ENCODE data around the gene CLCA2. TPM values are rescaled to one million over a fixed set of nuclear protein-coding genes. Genes with fewer than 3 reads are reported as not detected.

Gene CLCA2
- total RNA-seq, 4 donors from 2014 or later: 1.2 to 5.0 TPM; not detected in 2

DNA sequence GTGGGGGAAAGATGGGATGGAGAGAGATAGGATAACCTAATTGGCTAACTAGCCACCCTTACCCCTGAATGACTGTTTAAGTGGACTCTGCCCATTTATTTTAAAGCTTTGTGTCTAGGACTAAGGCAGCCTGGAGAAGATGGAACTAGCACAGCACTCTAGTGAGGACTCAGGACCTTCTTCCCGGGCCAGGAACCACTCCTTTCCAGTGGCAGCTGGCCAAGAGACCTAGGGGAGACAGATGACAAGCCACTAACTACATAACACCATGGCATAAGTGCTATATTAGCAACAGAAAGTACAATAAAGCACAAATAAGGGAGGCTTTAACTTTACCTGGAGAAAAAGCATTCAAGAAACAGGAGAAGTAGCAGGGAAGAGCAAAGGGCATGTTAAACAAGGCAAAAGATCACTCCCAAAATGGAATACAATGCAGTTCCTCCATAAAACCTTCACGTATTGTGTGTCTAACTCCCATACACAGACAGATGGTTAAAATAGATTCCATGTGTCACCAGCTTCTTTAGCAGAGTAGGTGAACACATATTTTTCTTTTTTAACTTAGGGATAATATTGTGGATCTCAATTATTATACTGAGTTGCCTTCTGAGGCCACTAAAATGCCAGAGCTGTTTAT, 65.4 kb downstream of the CLCA2 start:
- no peak overlapping the region for H3K4me3 ChIP-seq
- no peaks in the 10 kb centered on the region for H3K4me1 ChIP-seq
- no peaks in the 10 kb centered on the region for H3K36me3 ChIP-seq
- no peaks in the 10 kb centered on the region for H3K27me3 ChIP-seq
- H3K9me3 ChIP-seq: no peaks in the 10 kb centered on the region
- TF ChIP-seq, protein P1, sequence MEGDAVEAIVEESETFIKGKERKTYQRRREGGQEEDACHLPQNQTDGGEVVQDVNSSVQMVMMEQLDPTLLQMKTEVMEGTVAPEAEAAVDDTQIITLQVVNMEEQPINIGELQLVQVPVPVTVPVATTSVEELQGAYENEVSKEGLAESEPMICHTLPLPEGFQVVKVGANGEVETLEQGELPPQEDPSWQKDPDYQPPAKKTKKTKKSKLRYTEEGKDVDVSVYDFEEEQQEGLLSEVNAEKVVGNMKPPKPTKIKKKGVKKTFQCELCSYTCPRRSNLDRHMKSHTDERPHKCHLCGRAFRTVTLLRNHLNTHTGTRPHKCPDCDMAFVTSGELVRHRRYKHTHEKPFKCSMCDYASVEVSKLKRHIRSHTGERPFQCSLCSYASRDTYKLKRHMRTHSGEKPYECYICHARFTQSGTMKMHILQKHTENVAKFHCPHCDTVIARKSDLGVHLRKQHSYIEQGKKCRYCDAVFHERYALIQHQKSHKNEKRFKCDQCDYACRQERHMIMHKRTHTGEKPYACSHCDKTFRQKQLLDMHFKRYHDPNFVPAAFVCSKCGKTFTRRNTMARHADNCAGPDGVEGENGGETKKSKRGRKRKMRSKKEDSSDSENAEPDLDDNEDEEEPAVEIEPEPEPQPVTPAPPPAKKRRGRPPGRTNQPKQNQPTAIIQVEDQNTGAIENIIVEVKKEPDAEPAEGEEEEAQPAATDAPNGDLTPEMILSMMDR (IDR thresholded peaks at IDR 0.05): no peak
- no peak for TF ChIP-seq POLR2A (IDR thresholded peaks at IDR 0.05)
- DNase-seq: no peak
- no peak overlapping the region for H3K27ac ChIP-seq

DNA sequence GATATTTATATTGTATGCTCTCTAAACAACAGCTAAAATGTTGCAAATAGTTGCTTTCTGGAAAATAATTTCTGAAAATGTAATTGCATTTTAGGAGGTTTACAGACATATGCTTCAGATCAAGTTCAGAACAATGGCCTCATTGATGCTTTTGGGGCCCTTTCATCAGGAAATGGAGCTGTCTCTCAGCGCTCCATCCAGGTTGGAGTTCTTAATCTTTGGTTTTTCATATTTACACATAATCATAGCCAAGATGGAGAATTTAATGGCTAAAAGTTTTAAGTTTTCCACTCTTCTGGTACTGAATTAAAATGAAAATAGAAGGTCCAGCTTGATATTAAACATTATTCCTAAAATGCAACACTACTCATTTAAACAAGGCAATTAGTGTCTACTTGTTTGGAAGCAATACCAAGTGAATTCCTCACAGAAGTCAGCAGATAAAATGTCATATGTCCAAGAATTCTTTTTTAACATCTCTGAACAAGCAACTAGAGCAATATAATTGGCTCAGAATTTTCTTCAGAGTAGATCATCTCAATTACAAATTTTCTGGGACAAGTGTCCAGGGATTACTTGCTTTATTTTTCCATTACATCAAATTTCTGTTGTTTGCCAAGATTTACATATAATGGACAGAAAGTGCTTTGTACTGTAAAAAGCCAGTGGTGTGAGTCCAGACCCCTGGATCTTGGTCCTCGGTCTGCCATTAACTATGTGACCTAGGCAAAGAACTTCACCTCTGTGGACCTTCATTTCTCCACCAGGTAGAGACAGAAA, 67.4 kb downstream of the CLCA2 start:
- TF ChIP-seq POLR2A (IDR thresholded peaks at IDR 0.05): no peak
- TF ChIP-seq, protein P1 (IDR thresholded peaks at IDR 0.05): no peak
- no peaks in the 10 kb centered on the region for H3K27me3 ChIP-seq
- no peak for DNase-seq
- H3K36me3 ChIP-seq: no peaks in the 10 kb centered on the region
- no peak overlapping the region for H3K27ac ChIP-seq
- H3K9me3 ChIP-seq: no peaks in the 10 kb centered on the region
- no peak overlapping the region for H3K4me3 ChIP-seq
- H3K4me1 ChIP-seq: no peaks in the 10 kb centered on the region

DNA sequence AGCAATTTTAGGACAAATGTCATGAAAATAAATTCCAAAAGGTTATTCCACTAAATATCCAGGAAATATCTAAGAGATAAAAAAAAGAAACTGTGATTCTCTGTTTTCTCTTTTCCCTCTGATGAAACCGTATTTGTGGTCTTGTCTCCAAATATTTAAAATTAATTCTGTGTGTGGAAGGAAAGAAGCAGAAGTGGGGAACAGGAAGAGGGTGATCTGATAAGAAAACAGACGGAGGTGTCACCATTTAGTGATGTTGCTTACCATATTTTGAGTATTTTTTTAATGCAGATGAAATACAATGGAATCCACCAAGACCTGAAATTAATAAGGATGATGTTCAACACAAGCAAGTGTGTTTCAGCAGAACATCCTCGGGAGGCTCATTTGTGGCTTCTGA, 74.3 kb downstream of the CLCA2 start:
- Histone ChIP-seq H3K4me3 (no peak overlapping the region), H3K9me3 (no peaks in the 10 kb centered on the region), H3K36me3 (no peaks in the 10 kb centered on the region), H3K27me3 (no peaks in the 10 kb centered on the region), H3K4me1 (peaks cover 0 to 8% (median 0%) of the 10 kb centered on the region in 4 donors), H3K27ac (no peak overlapping the region)
- TF ChIP-seq, protein P1 (IDR thresholded peaks at IDR 0.05): no peak
- no peak for TF ChIP-seq POLR2A (IDR thresholded peaks at IDR 0.05)
- DNase-seq: no peak

DNA sequence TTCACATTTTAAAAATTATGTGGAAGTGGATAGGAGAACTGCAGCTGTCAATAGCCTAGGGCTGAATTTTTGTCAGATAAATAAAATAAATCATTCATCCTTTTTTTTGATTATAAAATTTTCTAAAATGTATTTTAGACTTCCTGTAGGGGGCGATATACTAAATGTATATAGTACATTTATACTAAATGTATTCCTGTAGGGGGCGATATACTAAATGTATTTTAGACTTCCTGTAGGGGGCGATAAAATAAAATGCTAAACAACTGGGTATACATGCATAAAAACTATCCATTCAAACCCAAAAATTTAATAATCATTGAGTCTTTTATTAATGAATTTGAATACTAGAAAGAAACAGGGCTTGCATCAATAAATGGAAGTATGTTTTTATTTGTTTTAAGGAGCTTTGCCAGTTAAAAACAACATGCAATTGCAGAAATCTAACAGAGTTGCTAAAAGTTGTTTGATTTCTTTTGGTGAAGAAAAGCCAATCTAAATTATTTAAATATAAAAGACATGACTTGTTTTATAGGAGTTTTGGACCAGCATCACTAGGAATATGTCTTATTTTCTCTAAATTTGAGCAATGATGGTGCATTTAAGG, 76.1 kb downstream of the CLCA2 start:
- H3K9me3 ChIP-seq: no peaks in the 10 kb centered on the region
- H3K4me3 ChIP-seq: no peak overlapping the region
- peaks cover 0 to 18% (median 0%) of the 10 kb centered on the region in 4 donors for H3K4me1 ChIP-seq
- H3K27me3 ChIP-seq: no peaks in the 10 kb centered on the region
- no peak overlapping the region for H3K27ac ChIP-seq
- no peak for TF ChIP-seq POLR2A (IDR thresholded peaks at IDR 0.05)
- TF ChIP-seq, protein P1 (IDR thresholded peaks at IDR 0.05): peak; percentile 89 to 100 (median 96)
- H3K36me3 ChIP-seq: no peaks in the 10 kb centered on the region
- no peak for DNase-seq

DNA sequence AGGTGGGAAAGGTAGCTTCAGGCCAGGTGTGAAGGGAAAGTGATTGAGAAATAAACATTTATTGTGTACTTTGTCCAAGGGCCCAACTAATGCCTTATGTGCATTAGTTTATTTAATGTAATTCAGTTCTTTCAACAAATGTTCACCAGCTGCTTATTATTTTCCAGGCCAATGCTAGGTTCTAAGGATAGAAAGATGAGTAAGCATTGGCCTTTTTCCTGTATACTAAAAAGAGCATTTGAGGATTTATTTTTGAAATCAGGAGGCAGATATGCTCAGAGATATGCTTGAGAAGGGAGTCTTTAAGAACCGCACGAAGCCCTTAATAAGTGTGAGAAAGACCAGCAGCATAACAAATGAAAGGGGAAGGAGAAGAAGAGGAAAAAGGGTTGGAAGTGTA, 76.7 kb downstream of the CLCA2 start:
- H3K4me1 ChIP-seq: peaks cover 0 to 18% (median 0%) of the 10 kb centered on the region in 4 donors
- TF ChIP-seq POLR2A (IDR thresholded peaks at IDR 0.05): no peak
- TF ChIP-seq, protein P1 (IDR thresholded peaks at IDR 0.05): no peak
- no peak for DNase-seq

More for the DNA sequence above, 76.7 kb downstream of the CLCA2 start:
- Histone ChIP-seq H3K27me3 (no peaks in the 10 kb centered on the region), H3K4me3 (no peak overlapping the region), H3K36me3 (no peaks in the 10 kb centered on the region), H3K9me3 (no peaks in the 10 kb centered on the region), H3K27ac (no peak overlapping the region)

All from Peyer's patch (tissue), 4 donors.